ENCODE measurements around the gene NAT16.

The NAT16 gene

GRCh38 chr7:101126651-101127459, 53.2 kb downstream of the NAT16 start, which contains the start of gene SERPINE1:
Gene SERPINE1 (plus strand): TSS chr7:101127104. CDS start chr7:101128394, 1,290 bp downstream.
- peak within 1 kb of the TSS in 1 of 2 experiments; percentile 9 for H3K23ac ChIP-seq (ENCODE audit: low read length in 2 of 2)
- peaks cover 20 to 23% of the 10 kb centered on the region in 2 experiments for H3K36me3 ChIP-seq (ENCODE audit: control insufficient read depth in 1 of 2, insufficient read depth in 2 of 2, low read depth in 1 of 2, low read length in 2 of 2)
- H4K8ac ChIP-seq (ENCODE audit: low read length), result peak within 1 kb of the TSS; percentile 59
- H3K79me1 ChIP-seq (replicated peaks; ENCODE audit: low read length, poor library complexity, severe bottlenecking), result peaks cover 3% of the 10 kb centered on the region
- H3K18ac ChIP-seq (ENCODE audit: low read depth in 1 of 2, low read length in 2 of 2), result peak within 1 kb of the TSS; percentile 83 to 100
- H3K4me2 ChIP-seq (ENCODE audit: low read length, poor library complexity, severe bottlenecking), result peak within 1 kb of the TSS; percentile 75
- peak within 1 kb of the TSS; percentile 69 for H2BK120ac ChIP-seq (ENCODE audit: low read depth, low read length)
- peak within 1 kb of the TSS in 1 of 2 experiments; percentile 74 for H3K14ac ChIP-seq (ENCODE audit: low read length in 2 of 2)
- peak within 1 kb of the TSS; percentile 93 for H2BK15ac ChIP-seq (ENCODE audit: low read depth, poor library complexity, severe bottlenecking)
- H3K27me3 ChIP-seq (ENCODE audit: control insufficient read depth in 1 of 2, insufficient read depth in 1 of 2, low read length in 2 of 2), result no peaks in the 10 kb centered on the region
- H2BK5ac ChIP-seq (ENCODE audit: low read depth, low read length, poor library complexity, severe bottlenecking), result peak within 1 kb of the TSS; percentile 66
- H2AK5ac ChIP-seq (ENCODE audit: low read length, severe bottlenecking), result peak within 1 kb of the TSS; percentile 97
- H3K9ac ChIP-seq (ENCODE audit: low read length), result peak within 1 kb of the TSS; percentile 92
- 7% methylated on average over 20 of the region's 22 CpGs for WGBS
- peak within 1 kb of the TSS; percentile 47 for H2AFZ ChIP-seq (ENCODE audit: low read depth, low read length)
- H3K4me1 ChIP-seq (ENCODE audit: control insufficient read depth, insufficient read depth, low read depth, low read length), result peaks cover 40% of the 10 kb centered on the region
- H3K9me3 ChIP-seq (ENCODE audit: control insufficient read depth, low read length), result no peaks in the 10 kb centered on the region
- H3K4me3 ChIP-seq (ENCODE audit: insufficient read depth in 1 of 2, low read depth in 1 of 2, low read length in 2 of 2), result peak within 1 kb of the TSS; percentile 62 to 86
- DNase-seq, result peak; percentile 100
- peak within 1 kb of the TSS; percentile 100 for H2BK12ac ChIP-seq (ENCODE audit: low read length in 2 of 2)
- peak within 1 kb of the TSS; percentile 61 to 100 for H3K4ac ChIP-seq (ENCODE audit: low read depth in 1 of 2, low read length in 2 of 2)
- peak within 1 kb of the TSS; percentile 77 for H4K91ac ChIP-seq (ENCODE audit: low read length)
- H3K27ac ChIP-seq (ENCODE audit: low read length, poor library complexity, severe bottlenecking), result peak within 1 kb of the TSS; percentile 88

- Histone ChIP-seq H3K4me2 (ENCODE audit: low read length, poor library complexity, severe bottlenecking) (no peak overlapping the region), H3K27ac (ENCODE audit: low read length, poor library complexity, severe bottlenecking) (peak overlapping the region; percentile 88), H3K4ac (ENCODE audit: low read depth in 1 of 2, low read length in 2 of 2) (peak overlapping the region; percentile 61 to 100), H3K9me3 (ENCODE audit: control insufficient read depth, low read length) (no peaks in the 10 kb centered on the region), H2BK12ac (ENCODE audit: low read length in 2 of 2) (peak overlapping the region; percentile 100), H2AK5ac (ENCODE audit: low read length, severe bottlenecking) (peak overlapping the region; percentile 97), H3K9ac (ENCODE audit: low read length) (peak overlapping the region; percentile 92), H3K79me1 (replicated peaks; ENCODE audit: low read length, poor library complexity, severe bottlenecking) (peaks cover 3% of the 10 kb centered on the region), H3K27me3 (ENCODE audit: control insufficient read depth in 1 of 2, insufficient read depth in 1 of 2, low read length in 2 of 2) (no peaks in the 10 kb centered on the region), H2AFZ (ENCODE audit: low read depth, low read length) (no peak overlapping the region), H3K14ac (ENCODE audit: low read length in 2 of 2) (peak overlapping the region in 1 of 2 experiments; percentile 51), H3K4me3 (ENCODE audit: insufficient read depth in 1 of 2, low read depth in 1 of 2, low read length in 2 of 2) (peak overlapping the region in 1 of 2 experiments; percentile 86), H3K36me3 (ENCODE audit: control insufficient read depth in 1 of 2, insufficient read depth in 2 of 2, low read depth in 1 of 2, low read length in 2 of 2) (peaks cover 16 to 17% of the 10 kb centered on the region in 2 experiments), H2BK5ac (ENCODE audit: low read depth, low read length, poor library complexity, severe bottlenecking) (peak overlapping the region; percentile 66), H3K4me1 (ENCODE audit: control insufficient read depth, insufficient read depth, low read depth, low read length) (peaks cover 41% of the 10 kb centered on the region), H4K8ac (ENCODE audit: low read length) (peak overlapping the region; percentile 54), H3K18ac (ENCODE audit: low read depth in 1 of 2, low read length in 2 of 2) (peak overlapping the region; percentile 55 to 100), H2BK120ac (ENCODE audit: low read depth, low read length) (peak overlapping the region; percentile 69), H4K91ac (ENCODE audit: low read length) (peak overlapping the region; percentile 77), H3K23ac (ENCODE audit: low read length in 2 of 2) (peak overlapping the region in 1 of 2 experiments; percentile 9), H2BK15ac (ENCODE audit: low read depth, poor library complexity, severe bottlenecking) (peak overlapping the region; percentile 93)
- WGBS, result 76% methylated on average over 15 of the region's 15 CpGs
- no peak for DNase-seq
Measured at GRCh38 chr7:101125989-101126650, 54.0 kb downstream of the NAT16 start.

- H3K27ac ChIP-seq (ENCODE audit: low read length, poor library complexity, severe bottlenecking), result peak overlapping the region; percentile 80
- peak overlapping the region; percentile 16 to 82 for H3K4ac ChIP-seq (ENCODE audit: low read depth in 1 of 2, low read length in 2 of 2)
- peak overlapping the region; percentile 53 for H2BK5ac ChIP-seq (ENCODE audit: low read depth, low read length, poor library complexity, severe bottlenecking)
- H3K23ac ChIP-seq (ENCODE audit: low read length in 2 of 2), result no peak overlapping the region
- peaks cover 42% of the 10 kb centered on the region for H3K4me1 ChIP-seq (ENCODE audit: control insufficient read depth, insufficient read depth, low read depth, low read length)
- H3K14ac ChIP-seq (ENCODE audit: low read length in 2 of 2), result peak overlapping the region in 1 of 2 experiments; percentile 87
- H2AK5ac ChIP-seq (ENCODE audit: low read length, severe bottlenecking), result no peak overlapping the region
- H2BK120ac ChIP-seq (ENCODE audit: low read depth, low read length), result peak overlapping the region; percentile 65
- peaks cover 6 to 7% of the 10 kb centered on the region in 2 experiments for H3K36me3 ChIP-seq (ENCODE audit: control insufficient read depth in 1 of 2, insufficient read depth in 2 of 2, low read depth in 1 of 2, low read length in 2 of 2)
- peak overlapping the region; percentile 30 to 99 for H2BK12ac ChIP-seq (ENCODE audit: low read length in 2 of 2)
- H2AFZ ChIP-seq (ENCODE audit: low read depth, low read length), result no peak overlapping the region
- WGBS, result 15% methylated on average over 5 of the region's 7 CpGs
- H4K91ac ChIP-seq (ENCODE audit: low read length), result peak overlapping the region; percentile 47
- H3K27me3 ChIP-seq (ENCODE audit: control insufficient read depth in 1 of 2, insufficient read depth in 1 of 2, low read length in 2 of 2), result no peaks in the 10 kb centered on the region
- peak; percentile 100 for DNase-seq
- H3K4me2 ChIP-seq (ENCODE audit: low read length, poor library complexity, severe bottlenecking), result no peak overlapping the region
- no peaks in the 10 kb centered on the region for H3K79me1 ChIP-seq (replicated peaks; ENCODE audit: low read length, poor library complexity, severe bottlenecking)
- H3K18ac ChIP-seq (ENCODE audit: low read depth in 1 of 2, low read length in 2 of 2), result peak overlapping the region; percentile 17 to 100
- H2BK15ac ChIP-seq (ENCODE audit: low read depth, poor library complexity, severe bottlenecking), result peak overlapping the region; percentile 1
- no peaks in the 10 kb centered on the region for H3K9me3 ChIP-seq (ENCODE audit: control insufficient read depth, low read length)
- peak overlapping the region; percentile 47 for H4K8ac ChIP-seq (ENCODE audit: low read length)
- H3K4me3 ChIP-seq (ENCODE audit: insufficient read depth in 1 of 2, low read depth in 1 of 2, low read length in 2 of 2), result no peak overlapping the region
- peak overlapping the region; percentile 89 for H3K9ac ChIP-seq (ENCODE audit: low read length)
Measured at GRCh38 chr7:101124376-101125056, 55.6 kb downstream of the NAT16 start.

Data from mesenchymal stem cell (in vitro differentiated cells and primary cell).